ENCODE measurements around the gene HDAC11. TPM values are rescaled to one million over a fixed set of nuclear protein-coding genes. Genes with fewer than 3 reads are reported as not detected.

The HDAC11 gene
- total and polyA plus RNA-seq, 2 of the 4 experiments (the other 2 are of a cell fraction): 9.1 to 11.4 TPM

- ATAC-seq (ENCODE audit: low read depth) (no peak), DNase-seq (no peak)
- Histone ChIP-seq H2BK5ac (ENCODE audit: low read depth, low read length, poor library complexity, severe bottlenecking) (no peak overlapping the region), H2BK20ac (ENCODE audit: low read depth, low read length) (no peak overlapping the region), H2BK120ac (ENCODE audit: low read depth, low read length) (no peak overlapping the region; the same call in 1 of the 2 replicates), H4K91ac (ENCODE audit: insufficient read depth, low read depth, low read length) (no peak overlapping the region), H3K56ac (ENCODE audit: extremely low read depth, insufficient read depth, low read length) (no peak overlapping the region), H3K23ac (ENCODE audit: low read depth, low read length) (no peak overlapping the region), H3K36me3 (ENCODE audit: control insufficient read depth, insufficient read depth, low read length) (no peaks in the 10 kb centered on the region), H3K14ac (replicated peaks; ENCODE audit: low read depth, low read length) (no peak overlapping the region), H4K5ac (ENCODE audit: low read depth, low read length) (no peak overlapping the region), H3K27me3 (ENCODE audit: control insufficient read depth, insufficient read depth, low read length) (no peaks in the 10 kb centered on the region; the same call in 1 of the 2 replicates), H3K27ac (ENCODE audit: insufficient read depth, low read length) (no peak overlapping the region), H3K9ac (ENCODE audit: low read depth, low read length) (no peak overlapping the region), H3K9me3 (ENCODE audit: control insufficient read depth, insufficient read depth, low read length) (no peaks in the 10 kb centered on the region), H2AFZ (replicated peaks; ENCODE audit: low read length, poor library complexity) (peak overlapping the region; percentile 24), H4K20me1 (ENCODE audit: insufficient read depth, low read length) (no peaks in the 10 kb centered on the region), H3K4me1 (ENCODE audit: control insufficient read depth, insufficient read depth, low read length) (peaks cover 5% of the 10 kb centered on the region), H3K4me2 (ENCODE audit: low read depth, low read length) (no peak overlapping the region), H2AK5ac (ENCODE audit: low read depth, low read length) (no peak overlapping the region), H3K79me1 (ENCODE audit: low read depth in 1 of 2, low read length in 2 of 2) (no peaks in the 10 kb centered on the region), H4K8ac (ENCODE audit: low read depth in 2 of 2, low read length in 2 of 2) (no peak overlapping the region), H2AK9ac (replicated peaks; ENCODE audit: low read depth, low read length, poor library complexity) (peak overlapping the region; percentile 57), H3K18ac (ENCODE audit: low read depth, low read length) (no peak overlapping the region), H3K4me3 (ENCODE audit: insufficient read depth, low read depth, low read length) (no peak overlapping the region), H3K9me1 (ENCODE audit: insufficient read depth, low read length) (no peaks in the 10 kb centered on the region), H3K4ac (ENCODE audit: low read depth, low read length) (no peak overlapping the region), H2BK15ac (ENCODE audit: low read depth, low read length) (no peak overlapping the region)
- in situ Hi-C loops (cut with MboI; ENCODE audit: low sequenced_read_pairs) (no loop called here), intact Hi-C loops (cut with micrococcal nuclease) (no loop called here), dilution Hi-C loops (cut with HindIII; ENCODE audit: low sequenced_read_pairs, unreplicated experiment) (no loop called here)
- TF ChIP-seq RAD21 (IDR thresholded peaks at IDR 0.05; ENCODE audit: low read length) (no peak), MXI1 (IDR thresholded peaks at IDR 0.05; ENCODE audit: borderline replicate concordance, low read depth, low read length) (no peak), FOS (IDR thresholded peaks at IDR 0.05; ENCODE audit: low read depth, low read length) (no peak), SMC3 (IDR thresholded peaks at IDR 0.05; ENCODE audit: low read depth, low read length) (no peak), MAFK (IDR thresholded peaks at IDR 0.05; ENCODE audit: low read depth, low read length) (no peak), NFE2L2 (IDR thresholded peaks at IDR 0.05; ENCODE audit: low read depth, low read length) (no peak), BHLHE40 (IDR thresholded peaks at IDR 0.05; ENCODE audit: low read depth, low read length) (no peak)
- TF ChIP-seq, protein P1, sequence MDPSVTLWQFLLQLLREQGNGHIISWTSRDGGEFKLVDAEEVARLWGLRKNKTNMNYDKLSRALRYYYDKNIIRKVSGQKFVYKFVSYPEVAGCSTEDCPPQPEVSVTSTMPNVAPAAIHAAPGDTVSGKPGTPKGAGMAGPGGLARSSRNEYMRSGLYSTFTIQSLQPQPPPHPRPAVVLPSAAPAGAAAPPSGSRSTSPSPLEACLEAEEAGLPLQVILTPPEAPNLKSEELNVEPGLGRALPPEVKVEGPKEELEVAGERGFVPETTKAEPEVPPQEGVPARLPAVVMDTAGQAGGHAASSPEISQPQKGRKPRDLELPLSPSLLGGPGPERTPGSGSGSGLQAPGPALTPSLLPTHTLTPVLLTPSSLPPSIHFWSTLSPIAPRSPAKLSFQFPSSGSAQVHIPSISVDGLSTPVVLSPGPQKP (IDR thresholded peaks at IDR 0.05; ENCODE audit: borderline replicate concordance, low read depth, low read length): no peak
- ChIA-PET POLR2A (ENCODE audit: unreplicated experiment) (no interaction called here), CTCF (no interaction called here)
- 77 to 100% methylated on average over 3 to 4 of the region's 5 CpGs for WGBS, 2 experiments (ENCODE audit: extremely low coverage in 2 of 2, insufficient read length in 1 of 2)
- BruUV-seq (replicated peaks): no TSS peak
Observed at GRCh38 chr3:13529196-13530112, 49.3 kb downstream of the HDAC11 start.

Data from IMR-90 (cell line).